HG02642 (cell line): Measurements from ENCODE around the gene SYMPK.
A peak's percentile ranks its signal among the peaks of the same experiment; 100 is the strongest.

Source experiments
- ATAC-seq: cut with Tn5 transposase; IDR thresholded peaks from one replicate; pipeline ENCODE4 v1.9.1; 2021; ENCODE audit warnings: mild to moderate bottlenecking; ENCODE audit not compliant: unreplicated experiment, poor library complexity

The SYMPK gene

DNA sequence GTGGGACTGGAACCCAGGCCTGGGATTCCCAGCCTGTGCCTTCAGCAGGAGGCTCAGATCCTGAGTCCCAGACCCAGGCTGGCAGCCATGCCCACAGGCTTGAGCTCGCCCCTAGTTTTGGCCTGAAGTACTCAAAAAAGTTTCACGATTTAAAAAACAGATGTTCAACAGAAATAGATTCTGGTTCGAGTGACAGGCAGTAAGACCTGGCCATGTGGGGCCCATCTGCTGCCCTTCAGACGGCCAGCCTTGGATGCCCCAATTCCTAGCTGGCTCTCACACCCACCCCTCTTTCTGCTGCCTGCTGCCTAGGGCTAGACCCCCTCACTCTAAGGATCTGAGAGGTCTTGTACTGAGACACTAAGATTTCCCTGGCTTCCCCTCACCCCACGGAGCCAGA, 77.8 kb downstream of the SYMPK start:
- no peak for ATAC-seq

DNA sequence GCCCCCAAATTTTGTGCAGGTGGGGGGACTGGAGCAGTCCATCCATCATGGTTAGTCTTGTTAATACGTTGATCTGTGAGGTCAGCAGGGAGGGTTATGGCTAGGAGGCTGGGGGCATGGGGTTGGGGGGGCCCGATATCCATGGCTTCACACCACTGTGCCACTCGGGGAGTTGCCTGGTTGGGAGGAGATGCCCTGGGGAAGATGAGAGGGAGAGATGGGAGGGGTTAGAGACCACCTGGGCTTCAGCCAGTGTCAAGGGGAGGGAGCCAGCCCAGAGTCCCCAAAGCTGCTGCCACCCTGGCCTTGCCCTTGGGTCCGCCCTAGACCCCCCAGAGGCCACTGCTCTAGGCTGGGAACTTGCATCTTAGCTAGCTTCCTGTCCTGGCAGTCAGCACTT, 78.9 kb downstream of the SYMPK start:
- no peak for ATAC-seq

DNA sequence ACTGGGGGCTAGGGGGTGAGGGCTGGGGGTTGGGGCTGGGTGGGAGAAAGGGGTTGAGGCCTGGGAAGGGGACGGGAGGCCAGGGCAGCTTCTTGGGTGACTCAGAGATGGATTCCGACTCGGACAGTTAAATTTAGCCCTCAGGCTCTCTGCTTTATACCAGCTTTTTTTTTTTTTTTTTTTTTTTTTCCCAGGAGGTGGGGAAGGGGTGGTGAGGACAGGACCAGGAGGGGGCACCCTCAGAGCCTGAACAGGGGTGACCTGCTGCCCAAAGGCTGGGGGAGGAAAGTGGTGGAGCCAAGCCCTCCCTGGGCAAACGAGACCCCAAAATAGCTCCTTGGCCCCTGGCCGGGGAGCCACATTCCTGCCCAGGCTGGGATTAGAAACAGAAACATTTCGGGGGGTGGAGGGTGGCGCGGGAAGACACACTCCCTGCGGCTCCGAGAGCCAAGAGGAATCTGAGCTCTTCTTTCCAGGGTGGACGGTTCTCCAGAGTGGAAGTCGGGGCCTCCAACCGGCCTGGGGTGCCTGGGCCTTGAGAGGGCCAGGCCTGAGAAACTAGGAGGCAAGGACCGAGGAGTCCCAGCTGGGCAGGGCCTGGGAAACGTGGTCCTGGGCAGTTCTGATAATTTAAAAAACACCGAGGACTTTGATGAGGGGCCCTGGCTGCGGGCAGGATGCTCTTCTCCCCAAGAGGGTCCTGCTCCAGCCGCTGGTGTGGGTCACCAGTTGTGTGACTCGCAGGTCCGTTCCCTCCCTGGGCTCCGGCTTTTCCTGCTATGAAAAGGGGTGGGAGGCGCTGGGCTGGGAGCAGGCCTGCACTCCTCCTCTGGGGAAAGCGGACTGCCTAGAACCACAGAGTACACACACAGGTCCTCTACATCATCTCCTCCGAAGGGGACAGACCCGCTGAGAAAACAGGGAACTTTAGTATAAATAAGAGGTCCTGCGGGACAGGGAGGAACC, 79.8 kb downstream of the SYMPK start:
- ATAC-seq: no peak

DNA sequence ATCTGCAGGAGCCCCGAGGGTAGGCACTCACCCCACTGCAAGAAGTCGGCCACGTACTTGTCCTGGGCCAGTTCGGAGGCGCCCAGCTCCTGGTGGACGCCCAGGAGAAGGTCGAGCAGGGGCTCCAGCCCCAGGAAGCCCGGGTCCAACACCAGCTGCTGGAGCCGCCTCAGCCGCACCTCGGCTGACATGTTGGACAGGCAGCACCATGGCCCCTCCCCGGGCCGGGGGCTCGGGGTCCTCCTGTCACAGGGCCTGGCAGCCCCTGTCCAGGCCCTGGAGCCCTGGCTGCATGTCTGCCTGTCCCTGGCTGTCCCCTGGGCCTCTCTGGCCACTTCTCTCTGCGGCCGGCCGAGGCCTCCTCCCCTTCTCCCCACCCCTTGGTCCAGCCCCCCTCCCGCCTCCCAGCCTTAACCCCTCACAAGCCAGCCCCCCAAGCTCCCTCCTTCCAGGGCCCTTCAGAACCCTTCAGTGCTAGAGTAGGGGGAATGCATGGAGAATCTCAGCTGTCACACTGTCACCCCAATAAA, 80.7 kb downstream of the SYMPK start, which contains the start of gene DMPK:
DMPK (minus strand) TSS at position 329 of the 530 bp plus-strand sequence; CDS start at position 191, 138 bp downstream.
- no peak for ATAC-seq

DNA sequence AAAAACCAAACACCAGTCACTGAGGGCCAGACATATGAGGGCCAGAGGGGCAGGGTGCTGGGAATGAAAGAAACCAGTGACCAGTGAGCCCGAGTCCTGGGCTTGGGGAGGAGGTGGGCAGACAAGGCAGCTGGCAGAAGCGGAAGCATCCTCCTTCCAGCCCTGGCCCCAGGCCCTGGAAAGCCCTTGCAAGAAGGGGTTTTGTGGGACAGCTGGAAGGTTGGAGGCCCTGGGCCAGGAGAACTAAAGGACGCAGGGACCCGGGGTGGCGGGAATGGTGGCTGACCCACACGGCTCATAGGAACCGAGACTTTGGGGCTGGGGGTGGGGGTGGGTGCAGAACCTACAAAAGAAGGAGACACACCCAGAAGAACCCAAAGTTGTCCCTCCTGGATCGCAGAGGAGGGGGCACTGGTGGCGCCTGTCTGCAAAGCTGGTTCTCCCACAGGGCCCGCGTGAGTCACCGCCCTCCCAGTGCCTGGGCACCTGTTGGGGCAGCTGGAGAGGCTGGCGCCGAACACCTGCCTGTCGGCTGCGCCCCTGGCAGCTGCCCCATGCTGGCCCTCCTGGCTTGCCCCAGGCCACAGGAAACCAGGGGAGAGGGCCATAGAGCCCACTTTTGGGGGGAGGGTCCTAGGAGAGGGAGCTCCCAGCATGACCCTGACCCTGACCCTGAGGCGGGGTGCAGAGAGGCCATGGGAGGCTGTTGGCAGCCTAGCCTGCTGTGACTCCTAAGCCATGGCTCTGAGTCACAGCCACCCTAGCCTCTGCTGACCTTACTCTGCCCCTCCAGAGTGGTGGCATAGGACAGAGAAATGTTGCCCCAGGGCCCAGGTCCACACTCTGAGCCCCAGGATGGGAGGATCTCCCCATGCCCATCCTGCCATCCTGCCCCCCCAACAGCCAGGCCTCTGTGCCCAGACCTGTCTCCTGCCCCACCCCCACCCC, 81.5 kb downstream of the SYMPK start:
- no peak for ATAC-seq

DNA sequence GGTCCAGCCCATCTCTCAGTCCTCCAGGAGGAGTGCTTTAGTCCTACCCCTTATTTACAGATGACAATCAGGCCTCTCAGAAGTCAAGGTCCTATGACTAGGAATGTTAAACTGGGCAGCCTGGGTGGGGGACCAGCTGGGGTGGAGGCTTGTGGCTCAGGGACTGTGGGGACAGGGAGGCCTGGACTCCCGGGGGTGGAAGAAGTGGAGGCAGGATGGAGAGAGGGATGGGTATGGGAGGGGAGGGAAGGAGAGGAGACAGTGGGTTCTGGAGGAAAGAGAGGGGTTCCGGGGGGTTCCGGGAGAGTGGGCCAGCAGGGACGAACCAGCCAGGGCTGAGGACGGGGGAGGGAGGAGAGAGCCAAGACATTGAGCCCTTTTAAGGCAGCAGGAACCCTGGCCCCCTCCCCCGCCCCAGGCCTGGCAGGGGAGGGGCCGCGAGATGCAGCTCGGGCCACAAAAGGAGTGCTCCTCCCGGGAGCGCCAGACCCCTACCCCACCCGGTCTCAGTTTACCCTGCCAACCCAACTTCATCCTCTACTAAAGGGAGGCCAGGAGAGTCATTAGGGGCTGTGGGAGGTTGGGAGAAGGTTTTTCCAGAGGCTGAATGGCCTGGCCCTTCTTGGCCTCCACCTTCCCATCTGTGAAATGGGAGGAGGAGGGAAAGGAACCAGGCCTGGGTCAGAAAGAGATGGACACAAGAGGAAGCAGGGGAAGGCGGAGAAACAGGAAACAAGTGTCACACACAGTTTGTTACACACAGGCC, 82.3 kb downstream of the SYMPK start:
- ATAC-seq: no peak

DNA sequence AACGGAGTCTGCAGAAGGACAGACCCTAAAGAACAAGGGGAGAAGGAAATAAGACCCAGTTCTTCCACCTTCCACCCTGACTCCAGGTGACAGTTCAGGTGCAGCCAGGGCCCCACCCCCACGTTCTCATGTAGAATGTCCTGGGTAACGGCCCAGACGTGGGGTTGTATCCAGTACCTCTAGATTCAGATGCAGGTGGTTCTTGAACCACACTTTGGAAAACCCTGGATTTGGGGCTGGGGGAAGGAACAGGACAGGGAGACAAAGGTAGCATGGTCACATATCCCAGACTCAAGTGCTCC, 82.8 kb downstream of the SYMPK start:
- no peak for ATAC-seq

DNA sequence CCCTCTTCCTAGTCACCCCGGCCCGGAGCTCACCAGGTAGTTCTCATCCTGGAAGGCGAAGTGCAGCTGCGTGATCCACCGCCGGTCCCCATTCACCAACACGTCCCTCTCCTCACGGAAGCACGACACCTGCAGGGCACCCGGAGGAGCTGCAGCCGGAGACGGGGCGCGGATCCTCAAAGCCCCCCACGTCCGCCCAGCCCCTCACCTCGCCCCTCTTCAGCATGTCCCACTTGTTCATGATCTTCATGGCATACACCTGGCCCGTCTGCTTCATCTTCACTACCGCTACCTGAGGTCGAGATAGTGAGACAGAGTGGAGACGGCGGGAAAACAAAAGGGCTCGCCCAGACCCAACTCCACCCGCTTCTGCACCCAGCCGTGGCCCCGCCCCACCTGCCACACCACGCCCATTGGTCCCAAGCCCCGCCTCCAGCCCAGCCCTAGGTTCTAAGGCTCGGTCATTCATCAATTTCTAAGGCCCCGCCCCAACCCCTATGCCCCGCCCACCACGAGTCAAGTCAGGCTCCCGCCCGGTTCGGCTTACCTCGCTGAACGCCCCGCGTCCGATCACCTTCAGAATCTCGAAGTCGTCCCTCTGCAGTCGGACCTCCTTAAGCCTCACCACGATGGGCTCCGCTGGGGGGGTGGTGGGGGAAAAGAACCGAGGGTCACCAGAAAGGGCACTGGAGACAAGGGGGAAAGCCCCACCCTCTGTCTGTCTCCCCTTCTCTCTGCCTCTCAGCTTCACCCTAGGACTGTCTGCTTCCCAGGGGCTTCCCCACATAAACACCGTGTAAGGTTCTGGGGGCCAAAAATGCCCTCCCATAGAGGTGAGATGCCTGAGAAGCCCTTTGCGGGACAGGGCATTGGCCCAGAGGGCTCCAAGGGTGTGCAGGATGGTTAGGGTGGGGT, 83.5 kb downstream of the SYMPK start:
- ATAC-seq: peak; percentile 77

DNA sequence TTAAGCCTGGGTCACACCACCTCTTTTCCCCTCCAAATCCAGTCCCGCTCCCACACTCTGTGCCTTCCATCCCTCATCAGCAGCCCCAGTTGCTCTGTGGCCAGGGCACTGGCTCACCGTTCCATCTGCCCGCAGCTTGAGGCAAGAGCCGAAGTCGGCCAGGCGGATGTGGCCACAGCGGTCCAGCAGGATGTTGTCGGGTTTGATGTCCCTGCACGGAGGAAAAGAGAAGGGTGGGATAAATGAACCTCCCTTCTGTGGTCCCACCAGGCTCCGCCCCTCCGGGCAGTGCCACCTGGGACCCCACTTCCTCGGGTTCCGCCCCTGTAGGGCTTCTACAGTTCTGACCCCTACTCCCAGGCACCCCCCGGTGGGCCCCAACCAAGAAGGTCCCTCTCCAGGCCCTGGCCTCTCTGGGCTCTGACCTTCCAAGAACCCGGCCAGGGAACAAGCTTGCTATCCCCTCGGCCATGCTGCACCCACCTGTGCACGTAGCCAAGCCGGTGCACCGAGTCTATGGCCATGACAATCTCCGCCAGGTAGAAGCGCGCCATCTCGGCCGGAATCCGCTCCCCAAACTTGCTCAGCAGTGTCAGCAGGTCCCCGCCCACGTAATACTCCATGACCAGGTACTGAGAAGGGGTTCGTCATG, 84.8 kb downstream of the SYMPK start:
- no peak for ATAC-seq

DNA sequence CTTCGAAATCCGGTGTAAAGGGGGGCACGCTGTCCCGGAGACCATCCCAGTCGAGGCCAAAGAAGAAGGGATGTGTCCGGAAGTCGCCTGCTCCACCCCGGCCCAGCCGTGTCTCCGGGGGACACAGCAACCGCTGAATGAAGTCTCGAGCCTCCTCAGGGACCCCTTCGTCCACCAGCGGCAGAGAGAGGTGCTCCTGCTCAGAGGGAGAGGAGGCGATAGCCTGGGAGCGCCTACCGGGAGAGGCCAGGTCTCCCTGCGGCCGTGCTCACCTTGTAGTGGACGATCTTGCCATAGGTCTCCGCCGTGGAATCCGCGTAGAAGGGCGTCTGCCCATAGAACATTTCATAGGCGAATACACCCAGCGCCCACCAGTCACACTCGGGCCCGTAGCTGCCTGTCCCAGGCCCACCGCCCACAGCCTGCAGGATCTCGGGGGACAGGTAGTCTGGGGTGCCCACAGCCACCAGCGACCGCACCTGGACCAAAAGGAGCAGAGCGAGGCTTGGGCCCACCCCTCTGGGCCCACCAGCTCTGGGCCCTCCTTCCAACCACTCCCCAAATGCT, 85.5 kb downstream of the SYMPK start:
- ATAC-seq: no peak

DNA sequence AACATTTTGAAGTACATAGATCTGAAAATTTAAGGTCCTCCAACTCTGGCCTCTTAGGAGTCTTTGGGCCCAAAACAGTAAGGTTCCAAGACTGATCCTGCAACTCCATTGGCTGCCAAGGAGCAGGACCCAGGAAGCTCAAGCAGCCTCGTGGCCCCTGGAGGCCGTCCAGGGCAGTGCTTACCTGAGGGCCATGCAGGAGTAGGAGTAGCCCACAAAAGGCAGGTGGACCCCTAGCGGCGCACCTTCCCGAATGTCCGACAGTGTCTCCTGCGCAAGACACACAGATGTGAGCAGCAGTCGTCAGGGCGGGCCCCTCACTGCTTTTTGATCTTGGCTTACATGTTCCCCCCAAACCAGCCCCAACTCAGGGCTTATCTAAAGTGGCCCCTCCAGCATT, 88.2 kb downstream of the SYMPK start:
- ATAC-seq: no peak

DNA sequence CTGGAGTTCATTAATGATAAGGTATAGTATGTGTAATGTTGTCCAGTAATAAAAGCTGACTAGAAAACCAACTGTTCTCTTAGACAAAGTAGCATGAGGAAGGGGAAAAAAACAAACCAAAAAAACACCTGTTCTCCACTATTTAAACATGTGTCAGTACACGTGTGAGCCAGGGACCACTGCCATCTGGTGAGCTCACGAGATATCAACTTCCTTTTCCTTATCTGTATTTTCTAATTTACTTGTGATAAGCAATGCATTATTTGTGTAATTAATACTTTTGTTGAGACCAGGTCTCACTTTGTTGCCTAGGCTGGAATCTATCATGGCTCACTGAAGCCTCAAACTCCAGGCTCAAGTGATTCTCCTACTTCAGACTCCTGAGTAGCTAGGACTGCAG, 89.6 kb downstream of the SYMPK start:
- ATAC-seq: no peak

DNA sequence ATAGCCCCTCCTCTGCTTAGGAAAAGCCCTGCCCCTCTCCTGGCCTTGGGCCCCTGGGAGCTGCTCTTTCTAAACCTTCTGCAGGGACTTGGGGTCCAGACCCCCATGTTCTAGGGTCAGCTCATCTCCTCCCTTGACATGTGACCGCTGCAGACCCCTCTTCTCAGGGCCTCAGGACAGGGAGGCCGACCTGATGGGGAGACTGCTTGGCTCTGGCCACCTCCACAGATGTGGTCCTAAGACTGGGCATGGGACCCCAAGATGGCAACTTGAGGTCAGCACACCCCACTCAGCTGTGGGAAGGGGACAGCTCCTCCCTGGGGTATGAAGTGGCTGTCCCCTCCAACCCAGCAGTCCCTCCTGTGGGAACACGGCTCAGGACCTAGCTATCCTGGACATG, 90.0 kb downstream of the SYMPK start:
- no peak for ATAC-seq

DNA sequence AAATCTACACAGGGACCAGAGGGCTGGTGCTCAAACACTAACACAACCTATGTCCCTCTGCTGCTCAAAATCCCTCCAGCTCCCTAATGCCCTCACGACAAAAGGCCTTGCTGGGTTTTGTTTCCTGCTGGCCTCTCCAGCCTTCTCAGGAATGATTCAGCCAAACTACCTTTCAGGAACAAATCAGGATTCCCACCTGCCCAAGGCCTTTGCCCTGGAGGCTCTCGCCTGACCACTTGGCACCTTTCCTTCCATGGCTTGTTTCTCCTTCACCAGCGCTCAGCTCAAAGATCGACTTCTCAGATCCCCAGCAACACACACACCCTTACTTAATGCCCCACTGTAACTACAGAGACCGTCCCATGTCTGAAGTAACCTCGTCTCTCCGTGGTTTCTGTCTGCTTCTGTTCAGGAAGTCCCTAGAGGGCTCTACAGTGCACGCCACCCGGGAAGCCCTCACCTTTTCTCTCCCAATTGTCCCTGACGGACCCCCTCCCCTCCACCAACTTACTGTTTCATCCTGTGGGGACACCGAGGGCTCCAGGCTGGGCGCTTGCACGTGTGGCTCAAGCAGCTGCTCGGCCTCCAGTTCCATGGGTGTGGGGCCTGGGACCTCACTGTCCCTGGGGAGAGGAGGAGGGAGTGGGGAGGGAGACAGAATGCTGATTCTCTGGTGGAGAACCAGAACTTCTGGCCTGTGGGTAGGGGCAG, 90.7 kb downstream of the SYMPK start:
- ATAC-seq: no peak

DNA sequence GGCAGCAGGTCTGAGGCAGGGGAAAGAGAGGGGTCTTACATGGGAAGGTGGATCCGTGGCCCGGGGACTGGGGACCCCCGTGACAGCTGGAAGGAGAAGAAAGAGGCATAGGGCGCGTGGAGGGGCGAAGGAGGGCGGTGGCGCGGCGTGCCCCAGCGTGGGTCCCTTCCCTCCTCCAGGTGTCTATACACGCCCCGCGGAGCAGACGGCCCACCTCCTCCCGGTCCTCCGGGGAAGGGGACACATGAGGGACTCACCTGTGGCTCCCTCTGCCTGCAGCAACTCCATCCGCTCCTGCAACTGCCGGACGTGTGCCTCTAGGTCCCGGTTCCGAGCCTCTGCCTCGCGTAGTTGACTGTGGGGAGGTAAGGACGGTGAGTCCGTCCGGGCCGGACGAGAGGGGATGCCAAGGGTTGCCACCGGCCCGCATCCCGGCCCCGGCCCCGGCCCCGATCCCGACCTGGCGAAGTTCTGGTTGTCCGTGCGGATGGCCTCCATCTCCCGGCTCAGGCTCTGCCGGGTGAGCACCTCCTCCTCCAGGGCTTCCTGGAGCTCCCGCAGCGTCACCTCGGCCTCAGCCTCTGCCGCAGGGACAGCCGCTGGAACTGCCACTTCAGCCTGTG, 91.5 kb downstream of the SYMPK start:
- ATAC-seq: no peak

DNA sequence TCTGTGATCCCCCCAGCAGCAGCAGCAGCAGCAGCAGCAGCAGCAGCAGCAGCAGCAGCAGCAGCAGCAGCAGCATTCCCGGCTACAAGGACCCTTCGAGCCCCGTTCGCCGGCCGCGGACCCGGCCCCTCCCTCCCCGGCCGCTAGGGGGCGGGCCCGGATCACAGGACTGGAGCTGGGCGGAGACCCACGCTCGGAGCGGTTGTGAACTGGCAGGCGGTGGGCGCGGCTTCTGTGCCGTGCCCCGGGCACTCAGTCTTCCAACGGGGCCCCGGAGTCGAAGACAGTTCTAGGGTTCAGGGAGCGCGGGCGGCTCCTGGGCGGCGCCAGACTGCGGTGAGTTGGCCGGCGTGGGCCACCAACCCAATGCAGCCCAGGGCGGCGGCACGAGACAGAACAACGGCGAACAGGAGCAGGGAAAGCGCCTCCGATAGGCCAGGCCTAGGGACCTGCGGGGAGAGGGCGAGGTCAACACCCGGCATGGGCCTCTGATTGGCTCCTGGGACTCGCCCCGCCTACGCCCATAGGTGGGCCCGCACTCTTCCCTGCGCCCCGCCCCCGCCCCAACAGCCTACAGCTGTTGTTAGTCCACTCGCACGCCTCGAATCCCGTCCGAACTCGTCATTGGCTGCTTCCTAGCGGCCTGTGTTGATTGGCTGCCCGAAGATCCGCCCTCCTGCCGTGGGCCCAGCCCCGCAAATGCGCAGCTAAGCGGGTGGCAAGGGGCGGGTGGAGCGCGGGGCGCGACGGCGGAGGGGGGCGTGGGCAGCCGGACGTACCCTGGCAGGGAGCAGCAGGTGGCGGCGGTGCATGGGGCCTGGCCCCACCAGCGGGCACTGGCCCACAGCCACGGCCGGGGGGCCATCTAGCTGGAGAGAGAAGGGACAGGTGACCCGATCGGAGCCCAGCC, 92.5 kb downstream of the SYMPK start:
- peak; percentile 58 for ATAC-seq
